ENCODE measurements around the gene TNK2.

DNA sequence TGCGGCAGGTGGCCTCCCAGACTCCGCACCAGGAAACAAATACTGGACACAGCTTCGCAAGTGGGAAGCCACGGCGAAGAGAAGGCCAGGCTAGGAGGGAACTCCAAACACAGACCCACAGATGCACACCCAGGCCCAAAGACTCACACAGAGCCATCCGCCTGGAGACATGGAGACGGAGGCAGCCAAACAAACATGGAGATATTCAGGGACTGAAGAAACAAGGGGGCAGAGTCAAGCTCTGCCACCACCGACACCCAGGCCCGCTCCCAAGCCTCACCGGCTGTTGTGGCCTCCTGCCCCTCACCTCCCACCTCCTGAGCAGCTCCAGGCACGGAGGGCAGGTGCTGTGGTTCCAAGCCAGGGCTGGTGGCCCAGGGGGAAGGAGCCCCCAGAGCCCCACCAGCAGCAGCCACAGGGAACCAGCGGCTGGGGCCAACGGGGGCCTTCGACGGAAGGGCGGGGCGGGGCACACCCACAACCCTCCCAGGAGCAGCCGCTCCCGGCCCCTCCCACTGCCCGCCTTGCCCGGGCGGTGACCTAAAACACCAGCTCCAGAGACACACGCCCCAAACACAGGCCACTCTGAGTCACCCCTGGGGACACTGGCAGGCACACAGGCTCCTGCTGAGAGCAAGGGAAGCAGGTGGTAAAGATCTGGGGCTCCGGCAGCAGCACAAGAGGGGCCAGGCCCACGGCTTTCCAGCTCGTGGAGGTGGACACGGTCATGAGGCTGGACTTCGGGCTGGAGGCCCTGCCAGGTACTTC is 31.9 kb downstream of the TNK2 start:
- TF ChIP-seq, protein P1, sequence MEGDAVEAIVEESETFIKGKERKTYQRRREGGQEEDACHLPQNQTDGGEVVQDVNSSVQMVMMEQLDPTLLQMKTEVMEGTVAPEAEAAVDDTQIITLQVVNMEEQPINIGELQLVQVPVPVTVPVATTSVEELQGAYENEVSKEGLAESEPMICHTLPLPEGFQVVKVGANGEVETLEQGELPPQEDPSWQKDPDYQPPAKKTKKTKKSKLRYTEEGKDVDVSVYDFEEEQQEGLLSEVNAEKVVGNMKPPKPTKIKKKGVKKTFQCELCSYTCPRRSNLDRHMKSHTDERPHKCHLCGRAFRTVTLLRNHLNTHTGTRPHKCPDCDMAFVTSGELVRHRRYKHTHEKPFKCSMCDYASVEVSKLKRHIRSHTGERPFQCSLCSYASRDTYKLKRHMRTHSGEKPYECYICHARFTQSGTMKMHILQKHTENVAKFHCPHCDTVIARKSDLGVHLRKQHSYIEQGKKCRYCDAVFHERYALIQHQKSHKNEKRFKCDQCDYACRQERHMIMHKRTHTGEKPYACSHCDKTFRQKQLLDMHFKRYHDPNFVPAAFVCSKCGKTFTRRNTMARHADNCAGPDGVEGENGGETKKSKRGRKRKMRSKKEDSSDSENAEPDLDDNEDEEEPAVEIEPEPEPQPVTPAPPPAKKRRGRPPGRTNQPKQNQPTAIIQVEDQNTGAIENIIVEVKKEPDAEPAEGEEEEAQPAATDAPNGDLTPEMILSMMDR (IDR thresholded peaks at IDR 0.05; ENCODE audit: insufficient read depth, low read length, poor library complexity, severe bottlenecking): no peak
- TF ChIP-seq EZH2phosphoT487 (conservative IDR thresholded peaks at IDR 0.05; ENCODE audit: low read length): no peak
